Type B pancreatic cell (in vitro differentiated cells): ENCODE data around the gene C15orf61. TPM values are rescaled to one million over a fixed set of nuclear protein-coding genes. Genes with fewer than 3 reads are reported as not detected.

Source experiments
- DNase-seq: peaks from one replicate; pipeline ENCODE4 v3.0.0; 2021; ENCODE audit warnings: mixed read lengths; ENCODE audit not compliant: unreplicated experiment; ENCODE audit errors: extremely low spot score
- H3K27ac Mint-ChIP-seq: 2 replicates; pipeline ENCODE4 v1.8.0; 2021; ENCODE audit warnings: mild to moderate bottlenecking, mixed read lengths
- H3K27me3 Mint-ChIP-seq: 2 replicates; pipeline ENCODE4 v1.8.0; 2021; ENCODE audit warnings: mixed read lengths
- H3K36me3 Mint-ChIP-seq: 2 replicates; pipeline ENCODE4 v1.8.0; 2021; ENCODE audit warnings: mixed read lengths
- H3K4me1 Mint-ChIP-seq: one replicate; pipeline ENCODE4 v1.8.0; 2021; ENCODE audit warnings: mixed read lengths; ENCODE audit not compliant: unreplicated experiment
- H3K4me3 Mint-ChIP-seq: 2 replicates; pipeline ENCODE4 v1.8.0; 2021; ENCODE audit warnings: mild to moderate bottlenecking, mixed read lengths
- H3K9me3 Mint-ChIP-seq: 2 replicates; pipeline ENCODE4 v1.8.0; 2021; ENCODE audit warnings: mixed read lengths
- CTCF ChIP-seq: fragments of 200-600 bp; sonication (generic); conservative IDR thresholded peaks from 2 replicates; pipeline ENCODE4 v1.5.0; 2021; ENCODE audit warnings: antibody characterized with exemption, mild to moderate bottlenecking
- total RNA-seq: library from RNA; stranded (reverse); gene quantifications from 2 replicates; pipeline ENCODE4 v1.2.1, GENCODE V29; 2021; ENCODE audit warnings: low replicate concordance

C15orf61 gene
- total RNA-seq, 1 donor from 2014 or later: 6.7 TPM

- Mint-ChIP-seq H3K4me1 (peaks cover 13% of the 10 kb centered on the region), H3K27me3 (no peaks in the 10 kb centered on the region), H3K9me3 (no peaks in the 10 kb centered on the region), H3K27ac (no peak overlapping the region), H3K4me3 (no peak overlapping the region), H3K36me3 (peaks cover 19% of the 10 kb centered on the region)
- no peak for DNase-seq
- TF ChIP-seq CTCF: no peak
Observed at GRCh38 chr15:67510597-67511190, 10.2 kb upstream of the C15orf61 start.

- H3K4me3 Mint-ChIP-seq: no peak overlapping the region
Observed at GRCh38 chr15:67511606-67512005, 9.3 kb upstream of the C15orf61 start.

GRCh38 chr15:67512140-67512539 is 8.8 kb upstream of the C15orf61 start:
- Mint-ChIP-seq H3K36me3 (peaks cover 19% of the 10 kb centered on the region), H3K4me3 (no peak overlapping the region), H3K27ac (no peak overlapping the region), H3K4me1 (peaks cover 7% of the 10 kb centered on the region), H3K27me3 (no peaks in the 10 kb centered on the region), H3K9me3 (no peaks in the 10 kb centered on the region)
- TF ChIP-seq CTCF: no peak
- no peak for DNase-seq

More at GRCh38 chr15:67511606-67512005, 9.3 kb upstream of the C15orf61 start:
- TF ChIP-seq CTCF: no peak
- H3K27ac Mint-ChIP-seq: no peak overlapping the region
- H3K4me1 Mint-ChIP-seq: peaks cover 7% of the 10 kb centered on the region
- peaks cover 19% of the 10 kb centered on the region for H3K36me3 Mint-ChIP-seq
- no peaks in the 10 kb centered on the region for H3K9me3 Mint-ChIP-seq
- no peak for DNase-seq
- H3K27me3 Mint-ChIP-seq: no peaks in the 10 kb centered on the region

- TF ChIP-seq CTCF: no peak
- peaks cover 7% of the 10 kb centered on the region for H3K4me1 Mint-ChIP-seq
- DNase-seq: no peak
- H3K27me3 Mint-ChIP-seq: no peaks in the 10 kb centered on the region
- peaks cover 19% of the 10 kb centered on the region for H3K36me3 Mint-ChIP-seq
- no peaks in the 10 kb centered on the region for H3K9me3 Mint-ChIP-seq
- H3K27ac Mint-ChIP-seq: no peak overlapping the region
- H3K4me3 Mint-ChIP-seq: no peak overlapping the region
Observed at GRCh38 chr15:67512933-67513714, 7.8 kb upstream of the C15orf61 start.

- H3K4me3 Mint-ChIP-seq: no peak overlapping the region
- H3K4me1 Mint-ChIP-seq: peaks cover 7% of the 10 kb centered on the region
- H3K27me3 Mint-ChIP-seq: no peaks in the 10 kb centered on the region
- no peak for DNase-seq
- H3K9me3 Mint-ChIP-seq: no peaks in the 10 kb centered on the region
- TF ChIP-seq CTCF: no peak
- H3K27ac Mint-ChIP-seq: no peak overlapping the region
- H3K36me3 Mint-ChIP-seq: peaks cover 19% of the 10 kb centered on the region
Observed at GRCh38 chr15:67515090-67515489, 5.8 kb upstream of the C15orf61 start.
